ENCODE results near the gene CBX7. TPM values are rescaled to one million over a fixed set of nuclear protein-coding genes. Genes with fewer than 3 reads are reported as not detected.

Gene CBX7
- total and polyA plus RNA-seq, 2 donors from 2014 or later: 39.3 to 65.2 TPM

- intact Hi-C loops (cut with DNase I): loop anchor here (10.0 kb wide), 1 partner anchor 53 kb away; no protein-coding TSS in a partner anchor
- H3K27ac ChIP-seq (ENCODE audit: low read depth in 2 of 2, low read length in 2 of 2): no peak overlapping the region
- peaks cover 0 to under 1% (median 0%) of the 10 kb centered on the region in 3 donors for H3K9me3 ChIP-seq (ENCODE audit: control insufficient read depth in 2 of 3, insufficient read depth in 1 of 3, low read length in 3 of 3)
Observed at GRCh38 chr22:39181356-39181755, 28.9 kb upstream of the CBX7 start.

GRCh38 chr22:39179841-39180335 is 27.4 kb upstream of the CBX7 start:
- FAIRE-seq (no peak), DNase-seq (peak in 4 of 5 donors; percentile 43 to 78 (median 56))
- Histone ChIP-seq H3K9me3 (ENCODE audit: control insufficient read depth in 2 of 3, insufficient read depth in 1 of 3, low read length in 3 of 3) (no peaks in the 10 kb centered on the region), H3K36me3 (ENCODE audit: control insufficient read depth in 2 of 3, insufficient read depth in 3 of 3, low read length in 3 of 3) (no peaks in the 10 kb centered on the region), H3K27me3 (ENCODE audit: control insufficient read depth, insufficient read depth, low read length) (no peaks in the 10 kb centered on the region), H3K27ac (ENCODE audit: low read depth in 2 of 2, low read length in 2 of 2) (no peak overlapping the region), H3K4me1 (ENCODE audit: control insufficient read depth in 2 of 3, insufficient read depth in 2 of 3, low read depth in 1 of 3, low read length in 3 of 3) (peaks cover 0 to 40% (median 24%) of the 10 kb centered on the region in 3 donors), H3K4me3 (ENCODE audit: low read length in 3 of 3) (no peak overlapping the region), H3K9ac (ENCODE audit: low read length in 3 of 3) (no peak overlapping the region)
- intact Hi-C loops (cut with DNase I): loop anchor here (10.0 kb wide), 1 partner anchor 55 kb away; no protein-coding TSS in a partner anchor
- TF ChIP-seq, protein P1, sequence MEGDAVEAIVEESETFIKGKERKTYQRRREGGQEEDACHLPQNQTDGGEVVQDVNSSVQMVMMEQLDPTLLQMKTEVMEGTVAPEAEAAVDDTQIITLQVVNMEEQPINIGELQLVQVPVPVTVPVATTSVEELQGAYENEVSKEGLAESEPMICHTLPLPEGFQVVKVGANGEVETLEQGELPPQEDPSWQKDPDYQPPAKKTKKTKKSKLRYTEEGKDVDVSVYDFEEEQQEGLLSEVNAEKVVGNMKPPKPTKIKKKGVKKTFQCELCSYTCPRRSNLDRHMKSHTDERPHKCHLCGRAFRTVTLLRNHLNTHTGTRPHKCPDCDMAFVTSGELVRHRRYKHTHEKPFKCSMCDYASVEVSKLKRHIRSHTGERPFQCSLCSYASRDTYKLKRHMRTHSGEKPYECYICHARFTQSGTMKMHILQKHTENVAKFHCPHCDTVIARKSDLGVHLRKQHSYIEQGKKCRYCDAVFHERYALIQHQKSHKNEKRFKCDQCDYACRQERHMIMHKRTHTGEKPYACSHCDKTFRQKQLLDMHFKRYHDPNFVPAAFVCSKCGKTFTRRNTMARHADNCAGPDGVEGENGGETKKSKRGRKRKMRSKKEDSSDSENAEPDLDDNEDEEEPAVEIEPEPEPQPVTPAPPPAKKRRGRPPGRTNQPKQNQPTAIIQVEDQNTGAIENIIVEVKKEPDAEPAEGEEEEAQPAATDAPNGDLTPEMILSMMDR (IDR thresholded peaks at IDR 0.05; ENCODE audit: borderline replicate concordance, extremely low read depth, insufficient read depth): no peak

More at GRCh38 chr22:39181356-39181755, 28.9 kb upstream of the CBX7 start:
- Histone ChIP-seq H3K9ac (ENCODE audit: low read length in 3 of 3) (no peak overlapping the region), H3K27me3 (ENCODE audit: control insufficient read depth, insufficient read depth, low read length) (no peaks in the 10 kb centered on the region), H3K4me3 (ENCODE audit: low read length in 3 of 3) (no peak overlapping the region), H3K4me1 (ENCODE audit: control insufficient read depth in 2 of 3, insufficient read depth in 2 of 3, low read depth in 1 of 3, low read length in 3 of 3) (peaks cover 0 to 31% (median 15%) of the 10 kb centered on the region in 3 donors), H3K36me3 (ENCODE audit: control insufficient read depth in 2 of 3, insufficient read depth in 3 of 3, low read length in 3 of 3) (no peaks in the 10 kb centered on the region)
- DNase-seq (no peak), FAIRE-seq (no peak)
- TF ChIP-seq, protein P1 (IDR thresholded peaks at IDR 0.05; ENCODE audit: borderline replicate concordance, extremely low read depth, insufficient read depth): no peak

DNA sequence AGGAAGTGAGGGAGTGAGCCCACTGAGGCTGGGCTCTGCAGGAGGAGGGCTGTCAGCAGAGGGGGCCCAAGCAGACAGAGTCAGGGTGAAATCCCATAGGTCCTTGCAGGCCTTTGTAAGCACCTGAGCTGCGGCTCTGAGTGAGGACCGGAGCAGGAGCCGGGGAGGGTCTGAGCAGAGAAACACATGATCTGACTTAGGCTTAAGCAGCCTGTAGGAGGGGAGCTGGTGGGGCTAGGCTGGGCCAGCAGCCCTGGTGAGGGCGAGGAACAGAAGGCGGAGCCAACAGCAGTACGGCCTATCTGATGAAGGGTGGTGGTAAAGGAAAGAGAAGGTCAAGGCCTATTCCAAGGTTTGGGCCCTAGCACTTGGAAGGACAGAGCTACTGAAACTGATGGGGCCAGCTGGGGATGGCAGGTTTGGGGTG is 26.9 kb upstream of the CBX7 start:
- Histone ChIP-seq H3K4me3 (ENCODE audit: low read length in 3 of 3) (no peak overlapping the region), H3K4me1 (ENCODE audit: control insufficient read depth in 2 of 3, insufficient read depth in 2 of 3, low read depth in 1 of 3, low read length in 3 of 3) (peaks cover under 1 to 40% (median 28%) of the 10 kb centered on the region in 3 donors), H3K27ac (ENCODE audit: low read depth in 2 of 2, low read length in 2 of 2) (peak overlapping the region in 1 of 2 donors; percentile 13), H3K9ac (ENCODE audit: low read length in 3 of 3) (peak overlapping the region in 1 of 3 donors; percentile 37), H3K9me3 (ENCODE audit: control insufficient read depth in 2 of 3, insufficient read depth in 1 of 3, low read length in 3 of 3) (no peaks in the 10 kb centered on the region), H3K36me3 (ENCODE audit: control insufficient read depth in 2 of 3, insufficient read depth in 3 of 3, low read length in 3 of 3) (no peaks in the 10 kb centered on the region), H3K27me3 (ENCODE audit: control insufficient read depth, insufficient read depth, low read length) (no peaks in the 10 kb centered on the region)
- FAIRE-seq: no peak
- DNase-seq: peak in 4 of 5 donors; percentile 33 to 64 (median 49)
- intact Hi-C loops (cut with DNase I): no loop called here
- TF ChIP-seq, protein P1 (IDR thresholded peaks at IDR 0.05; ENCODE audit: borderline replicate concordance, extremely low read depth, insufficient read depth): no peak
